Measurements from ENCODE around the gene ERG.

GRCh38 chr21:38448671-38449385 is 49.4 kb downstream of the ERG start:
- TF ChIP-seq CTCF (IDR thresholded peaks at IDR 0.05) (no peak), EZH2 (IDR thresholded peaks at IDR 0.05) (no peak), EZH2phosphoT487 (IDR thresholded peaks at IDR 0.05) (no peak)

Measured in neural progenitor cell (in vitro differentiated cells).